Pancreas (tissue), 10 donors: ENCODE data around the gene CLDN5. TPM values are rescaled to one million over a fixed set of nuclear protein-coding genes. Genes with fewer than 3 reads are reported as not detected.

Experiments used
- ATAC-seq, 4 donors: fragments of 200-7000 bp; cut with Tn5 transposase; one replicate each; pipeline versions ENCODE4 v1.8.0 to v1.9.1; 2020; ENCODE audit warnings: mild to moderate bottlenecking in 4 of 4, moderate library complexity in 4 of 4
- DNase-seq, 6 donors: peaks; one replicate each; pipeline ENCODE4 v3.0.0-alpha.2; 2020
- FAIRE-seq: peaks from 2 replicates; lab custom pipeline; 2012; peaks lifted over from hg19 to GRCh38; lab: Jason Lieb, UNC
- H3K27ac ChIP-seq, 4 donors: fragments of 200-600 bp; sonication (generic); 1 replicate in 3 of 4; 2 replicates in 1 of 4; pipeline versions ENCODE4 v1.5.0 to v1.8.0; 2020
- H3K27me3 ChIP-seq, 4 donors: fragments of 200-600 bp; one replicate each; pipeline ENCODE4 v1.8.0; 2021
- H3K36me3 ChIP-seq, 3 donors: fragments of 200-600 bp; sonication (generic) in 1 of 3; one replicate each; pipeline versions ENCODE4 v1.5.0 to v1.8.0; 2020 to 2021
- H3K4me1 ChIP-seq, 3 donors: fragments of 200-600 bp; one replicate each; pipeline ENCODE4 v1.8.0; 2021
- H3K4me3 ChIP-seq, 4 donors: fragments of 200-600 bp; sonication (generic) in 2 of 4; one replicate each; pipeline versions ENCODE4 v1.5.0 to v1.8.0; 2020 to 2021
- H3K9me3 ChIP-seq, 4 donors: fragments of 200-600 bp; one replicate each; pipeline ENCODE4 v1.8.0; 2021
- WGBS, 2 donors: extraction: QIAGEN DNeasy Blood & Tissue Kit; methylation state at CpG; one replicate each; pipeline ENCODE4 v1.1.7; 2013; 5-methylcytosine and 5-hydroxymethylcytosine counted together
- intact Hi-C, 3 donors: fragments of 100-400 bp; cut with DNase I; formaldehyde crosslinking; loops; one replicate each; pipeline versions ENCODE4 v1.11.1 to v1.14.2; 2022
- polyA plus RNA-seq, 2 donors: library from polyadenylated mRNA; stranded (reverse); fragments of 200-250 nt; gene quantifications; one replicate each; pipeline ENCODE4 v1.2.3, GENCODE V29; 2013
- total RNA-seq, 6 donors: library from RNA; stranded (reverse); fragmentation: NEBNext Ultra II Directional in 4 of 6; extraction: Animal tissue kit (Norgen Biotek cat#: 25700) in 4 of 6; gene quantifications; one replicate each; pipeline versions ENCODE4 v1.2.1 to v1.2.4, GENCODE V29; 2021 to 2023
- TF ChIP-seq, protein P1 (sequence below), 4 donors: fragments of 200-600 bp; sonication (generic) in 3 of 4; IDR thresholded peaks; one replicate each; pipeline versions ENCODE4 v1.5.0 to v1.8.0; 2021; ENCODE audit warnings: antibody characterized with exemption in 4 of 4
- donor health status: healthy with polysubstance abuse.
- donor health status: DM: no; HTN: no; CAD: no; lungs with moderate emphysema.
- donor health status: DM: no; HTN: no; CAD: no.
- donor health status: control.
- donor health status: control.
- donor health status: Bipolar disorder and iron deficiency.
- donor health status: DM: yes; HTN: yes; CAD: no.
- donor health status: DM: no; HTN: no; CAD: no.
- donor health status: DM: no; HTN: no; CAD: no.
- donor health status: DM: yes; HTN: yes; CAD: no.

The CLDN5 gene
- total and polyA plus RNA-seq, 8 donors, result 3.5 to 47.3 (median 7.1) TPM

DNA sequence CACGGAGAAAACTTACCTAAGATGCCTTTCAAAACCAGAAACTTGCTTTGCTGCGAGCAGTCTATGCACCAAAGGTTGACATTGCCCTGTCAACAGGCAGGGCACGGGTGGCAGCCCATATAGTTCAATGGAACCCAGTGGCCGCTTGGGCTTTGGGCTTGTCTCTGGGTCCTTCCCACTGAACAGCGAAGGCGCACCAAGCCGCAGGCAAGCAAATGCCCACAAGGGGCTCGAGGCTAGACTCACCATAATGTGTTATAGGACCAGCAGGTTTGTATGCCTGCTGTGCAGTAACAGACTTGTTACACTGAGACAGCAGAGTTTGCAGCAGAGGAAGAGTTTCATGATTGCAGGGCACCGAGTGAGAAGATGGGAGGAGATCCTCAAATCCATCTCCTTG lies 20.3 kb downstream of the CLDN5 start:
- ATAC-seq (no peak), FAIRE-seq (no peak), DNase-seq (no peak)
- no peak overlapping the region for H3K27ac ChIP-seq
- no peaks in the 10 kb centered on the region for H3K4me1 ChIP-seq
- TF ChIP-seq, protein P1, sequence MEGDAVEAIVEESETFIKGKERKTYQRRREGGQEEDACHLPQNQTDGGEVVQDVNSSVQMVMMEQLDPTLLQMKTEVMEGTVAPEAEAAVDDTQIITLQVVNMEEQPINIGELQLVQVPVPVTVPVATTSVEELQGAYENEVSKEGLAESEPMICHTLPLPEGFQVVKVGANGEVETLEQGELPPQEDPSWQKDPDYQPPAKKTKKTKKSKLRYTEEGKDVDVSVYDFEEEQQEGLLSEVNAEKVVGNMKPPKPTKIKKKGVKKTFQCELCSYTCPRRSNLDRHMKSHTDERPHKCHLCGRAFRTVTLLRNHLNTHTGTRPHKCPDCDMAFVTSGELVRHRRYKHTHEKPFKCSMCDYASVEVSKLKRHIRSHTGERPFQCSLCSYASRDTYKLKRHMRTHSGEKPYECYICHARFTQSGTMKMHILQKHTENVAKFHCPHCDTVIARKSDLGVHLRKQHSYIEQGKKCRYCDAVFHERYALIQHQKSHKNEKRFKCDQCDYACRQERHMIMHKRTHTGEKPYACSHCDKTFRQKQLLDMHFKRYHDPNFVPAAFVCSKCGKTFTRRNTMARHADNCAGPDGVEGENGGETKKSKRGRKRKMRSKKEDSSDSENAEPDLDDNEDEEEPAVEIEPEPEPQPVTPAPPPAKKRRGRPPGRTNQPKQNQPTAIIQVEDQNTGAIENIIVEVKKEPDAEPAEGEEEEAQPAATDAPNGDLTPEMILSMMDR (IDR thresholded peaks at IDR 0.05), result no peak
- H3K9me3 ChIP-seq, result no peaks in the 10 kb centered on the region
- intact Hi-C loops, result no loop called here
- 89 to 90% methylated on average over 9 of the region's 9 CpGs for WGBS, 2 donors
- H3K27me3 ChIP-seq, result no peaks in the 10 kb centered on the region
- H3K4me3 ChIP-seq, result no peak overlapping the region
- no peaks in the 10 kb centered on the region for H3K36me3 ChIP-seq

DNA sequence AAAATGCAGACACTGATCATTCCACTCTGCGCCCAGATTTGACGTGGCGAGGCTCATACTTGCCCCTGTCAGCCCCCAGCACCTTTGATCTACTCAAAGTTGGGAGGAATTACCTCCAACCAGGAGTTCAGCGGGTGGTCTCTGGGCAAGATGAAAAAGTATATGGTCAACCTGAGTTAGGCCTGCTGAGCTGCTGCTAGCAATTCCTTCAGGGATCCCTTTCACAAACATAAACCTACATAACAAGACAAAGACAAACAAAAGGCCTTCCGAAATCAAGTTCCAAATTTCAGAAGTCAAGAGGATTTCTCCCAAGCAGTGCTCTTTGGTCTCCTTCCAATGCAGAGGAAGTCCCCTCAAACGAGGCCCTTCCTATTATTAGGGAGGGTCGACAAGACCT lies 20.8 kb downstream of the CLDN5 start:
- ATAC-seq, result no peak
- Histone ChIP-seq H3K4me1 (no peaks in the 10 kb centered on the region), H3K36me3 (no peaks in the 10 kb centered on the region), H3K4me3 (no peak overlapping the region), H3K27ac (no peak overlapping the region), H3K9me3 (no peaks in the 10 kb centered on the region), H3K27me3 (no peaks in the 10 kb centered on the region)
- TF ChIP-seq, protein P1 (IDR thresholded peaks at IDR 0.05), result no peak
- no peak for DNase-seq
- intact Hi-C loops, result no loop called here
- FAIRE-seq, result no peak
- WGBS, 2 donors, result 80 to 83% methylated on average over 7 of the region's 7 CpGs

DNA sequence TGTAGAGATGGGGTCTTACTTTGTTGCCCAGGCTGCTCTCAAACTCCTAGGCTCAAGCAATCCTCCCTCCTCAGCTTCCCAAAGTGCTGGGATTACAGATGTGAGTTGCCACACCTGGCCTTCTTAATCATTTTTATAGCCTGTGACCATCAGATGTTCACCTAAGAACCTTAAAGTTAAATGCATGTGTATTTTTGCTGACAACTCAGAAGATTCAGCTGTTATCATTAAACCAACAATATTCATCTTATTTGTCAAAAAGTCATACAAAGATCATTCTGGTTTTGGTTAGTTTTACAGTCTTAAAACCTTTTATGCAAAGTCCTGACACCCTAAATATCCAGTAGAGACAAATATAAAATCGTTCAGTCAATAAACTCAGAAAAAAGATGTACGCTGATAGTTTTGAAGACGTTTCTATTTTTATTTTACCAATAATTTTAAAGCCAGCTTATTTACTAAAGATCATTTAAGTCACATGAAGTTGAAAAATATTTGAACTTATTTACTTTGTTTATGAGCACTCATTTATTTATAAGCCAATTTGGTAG lies 22.2 kb downstream of the CLDN5 start:
- TF ChIP-seq, protein P1 (IDR thresholded peaks at IDR 0.05), result no peak
- no peaks in the 10 kb centered on the region for H3K27me3 ChIP-seq
- 72 to 79% methylated on average over 3 of the region's 3 CpGs for WGBS, 2 donors
- H3K4me3 ChIP-seq, result no peak overlapping the region
- no peak for ATAC-seq
- DNase-seq, result no peak
- intact Hi-C loops, result no loop called here
- H3K36me3 ChIP-seq, result no peaks in the 10 kb centered on the region
- H3K4me1 ChIP-seq, result no peaks in the 10 kb centered on the region
- no peak overlapping the region for H3K27ac ChIP-seq
- no peak for FAIRE-seq
- H3K9me3 ChIP-seq, result no peaks in the 10 kb centered on the region

DNA sequence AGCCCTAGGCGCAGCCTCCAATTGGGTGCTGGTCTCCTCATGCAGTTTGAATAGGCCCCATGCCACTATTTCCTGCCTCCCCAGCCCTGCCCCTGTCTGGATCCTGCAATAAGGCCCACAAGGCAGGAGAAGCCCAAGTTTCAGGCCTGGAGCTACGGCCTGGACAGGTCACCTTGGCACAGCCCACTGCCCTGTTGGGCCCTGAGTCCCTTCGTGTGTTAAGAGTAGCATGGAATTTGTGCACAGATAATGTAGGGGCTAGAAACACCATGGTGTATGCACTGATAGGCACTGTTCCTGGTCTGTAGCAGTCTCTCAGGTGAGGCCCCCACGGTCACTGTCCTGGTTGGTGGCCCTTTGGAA lies 24.3 kb downstream of the CLDN5 start:
- FAIRE-seq, result no peak
- H3K4me1 ChIP-seq, result no peaks in the 10 kb centered on the region
- 92 to 97% methylated on average over 4 of the region's 4 CpGs for WGBS, 2 donors
- no peak for ATAC-seq
- no peak for DNase-seq
- intact Hi-C loops, result no loop called here
- H3K4me3 ChIP-seq, result no peak overlapping the region
- TF ChIP-seq, protein P1 (IDR thresholded peaks at IDR 0.05), result no peak
- H3K27ac ChIP-seq, result no peak overlapping the region
- no peaks in the 10 kb centered on the region for H3K9me3 ChIP-seq
- H3K36me3 ChIP-seq, result no peaks in the 10 kb centered on the region
- no peaks in the 10 kb centered on the region for H3K27me3 ChIP-seq

DNA sequence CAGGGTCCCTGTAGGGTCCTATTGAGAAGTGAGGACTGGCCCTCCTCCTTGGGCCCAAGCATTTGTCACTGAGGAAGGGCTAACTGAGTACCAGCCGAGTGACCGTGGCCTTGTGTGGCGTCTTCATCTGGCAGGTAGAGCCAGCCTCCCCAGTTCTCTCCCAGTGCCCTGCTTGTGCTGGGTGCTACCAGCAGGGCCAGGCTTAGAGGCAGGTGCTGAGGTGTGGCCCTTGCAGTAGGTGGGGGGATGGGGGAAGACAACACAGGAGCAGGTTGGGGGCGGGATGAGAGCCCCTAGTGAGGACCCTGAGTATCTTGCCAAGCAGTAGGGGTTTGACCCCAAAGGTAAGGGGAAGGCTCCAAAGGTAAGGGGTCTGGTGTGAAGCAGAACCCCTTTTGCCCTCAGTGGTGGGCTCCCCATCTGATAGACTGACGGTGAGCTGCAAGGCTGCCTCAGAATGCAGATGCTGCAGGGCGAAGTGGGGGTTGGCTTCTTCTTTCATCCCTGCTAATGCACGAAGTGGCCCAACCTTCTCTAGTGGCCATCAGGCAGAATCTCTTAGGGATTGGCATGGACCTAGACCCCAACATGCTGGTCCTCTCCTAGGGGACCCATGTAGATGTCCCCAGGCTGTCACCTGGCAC lies 24.9 kb downstream of the CLDN5 start:
- H3K4me3 ChIP-seq, result no peak overlapping the region
- FAIRE-seq, result no peak
- no peaks in the 10 kb centered on the region for H3K36me3 ChIP-seq
- no peaks in the 10 kb centered on the region for H3K4me1 ChIP-seq
- DNase-seq, result no peak
- H3K27ac ChIP-seq, result no peak overlapping the region
- TF ChIP-seq, protein P1 (IDR thresholded peaks at IDR 0.05), result no peak
- 90 to 94% methylated on average over 7 of the region's 7 CpGs for WGBS, 2 donors
- ATAC-seq, result no peak
- no peaks in the 10 kb centered on the region for H3K27me3 ChIP-seq
- H3K9me3 ChIP-seq, result no peaks in the 10 kb centered on the region
- intact Hi-C loops, result no loop called here
